ENCODE measurements around the gene TTLL5.

The TTLL5 gene

GRCh38 chr14:75960231-75960630, 299.2 kb downstream of the TTLL5 start:
- no peak for DNase-seq (ENCODE audit: low read depth)

- no peak for DNase-seq (ENCODE audit: low read depth)
Observed at GRCh38 chr14:75961662-75962061, 300.6 kb downstream of the TTLL5 start.

GRCh38 chr14:75967866-75968265, 306.8 kb downstream of the TTLL5 start:
- DNase-seq (ENCODE audit: low read depth), result no peak

GRCh38 chr14:75968456-75968855, 307.4 kb downstream of the TTLL5 start:
- no peak for DNase-seq (ENCODE audit: low read depth)

- no peak for DNase-seq (ENCODE audit: low read depth)
Observed at GRCh38 chr14:75969126-75969525, 308.1 kb downstream of the TTLL5 start.

- DNase-seq (ENCODE audit: low read depth), result no peak
Observed at GRCh38 chr14:75969891-75970290, 308.8 kb downstream of the TTLL5 start.

GRCh38 chr14:75970989-75971388, 309.9 kb downstream of the TTLL5 start:
- DNase-seq (ENCODE audit: low read depth), result no peak

- no peak for DNase-seq (ENCODE audit: low read depth)
Observed at GRCh38 chr14:75971509-75971908, 310.5 kb downstream of the TTLL5 start.

- DNase-seq (ENCODE audit: low read depth), result no peak
Observed at GRCh38 chr14:75972801-75973421, 311.9 kb downstream of the TTLL5 start.

- no peak for DNase-seq (ENCODE audit: low read depth)
Observed at GRCh38 chr14:75976826-75977581, 316.0 kb downstream of the TTLL5 start.

- DNase-seq (ENCODE audit: low read depth), result no peak
Observed at GRCh38 chr14:75977582-75977943, 316.5 kb downstream of the TTLL5 start.

- no peak for DNase-seq (ENCODE audit: low read depth)
Observed at GRCh38 chr14:75978249-75978731, 317.2 kb downstream of the TTLL5 start.

- no peak for DNase-seq (ENCODE audit: low read depth)
Observed at GRCh38 chr14:75979071-75979571, 318.1 kb downstream of the TTLL5 start.

- no peak for DNase-seq (ENCODE audit: low read depth)
Observed at GRCh38 chr14:75979648-75980565, 318.9 kb downstream of the TTLL5 start.

- DNase-seq (ENCODE audit: low read depth), result no peak
Observed at GRCh38 chr14:75980856-75981255, 319.8 kb downstream of the TTLL5 start.

- DNase-seq (ENCODE audit: low read depth), result peak; percentile 60
Observed at GRCh38 chr14:75981426-75982265, 320.6 kb downstream of the TTLL5 start, which contains the start of gene TGFB3. TSS of gene TGFB3 (minus strand) at chr14:75981995. CDS start at chr14:75980893, 1,102 bp downstream.

- DNase-seq (ENCODE audit: low read depth), result peak; percentile 51
Observed at GRCh38 chr14:75982266-75983018, 321.4 kb downstream of the TTLL5 start.

GRCh38 chr14:75983019-75983358, 321.9 kb downstream of the TTLL5 start:
- DNase-seq (ENCODE audit: low read depth), result no peak

GRCh38 chr14:75984674-75985073, 323.6 kb downstream of the TTLL5 start:
- no peak for DNase-seq (ENCODE audit: low read depth)

- DNase-seq (ENCODE audit: low read depth), result peak; percentile 55
Observed at GRCh38 chr14:75985618-75986438, 324.8 kb downstream of the TTLL5 start, which contains the start of gene IFT43. TSS of gene IFT43 (plus strand) at chr14:75985763. CDS start at chr14:75985787, 24 bp downstream.
